K562 (cell line): ENCODE data around the gene SMYD2. TPM values are rescaled to one million over a fixed set of nuclear protein-coding genes. Genes with fewer than 3 reads are reported as not detected.
A peak's percentile ranks its signal among the peaks of the same experiment; 100 is the strongest.

ENCODE experiments used
- CC2D1A ChIP-seq: fragments of 450-650 bp; IDR thresholded peaks from 2 replicates; pipeline ENCODE4 v1.6.1; 2017; ENCODE audit warnings: mild to moderate bottlenecking
- DACH1 ChIP-seq: fragments of 450-650 bp; IDR thresholded peaks from 2 replicates; pipeline ENCODE4 v1.6.1; 2018; ENCODE audit not compliant: partially characterized antibody
- FOS ChIP-seq: IDR thresholded peaks from 3 replicates; pipeline ENCODE4 v1.6.1; 2011; ENCODE audit not compliant: insufficient read length; ENCODE audit errors: extremely low read depth
- GATA2 ChIP-seq: sonication (generic); formaldehyde crosslinking; IDR thresholded peaks from 2 replicates; pipeline ENCODE4 v1.4.0; 2020; ENCODE audit warnings: mild to moderate bottlenecking, missing genetic modification reagents
- HBP1 ChIP-seq: fragments of 450-650 bp; formaldehyde crosslinking; IDR thresholded peaks from 2 replicates; pipeline ENCODE4 v1.4.0; 2022; ENCODE audit warnings: missing genetic modification characterization
- KDM4B ChIP-seq, 2 experiments: fragments of 450-650 bp in 1 of 2; sonication (generic) in 1 of 2; IDR thresholded peaks; 2 replicates each; pipeline ENCODE4 v1.6.1; 2016 to 2017; ENCODE audit warnings: borderline replicate concordance in 2 of 2, antibody characterized with exemption in 1 of 2, low read depth in 1 of 2, mild to moderate bottlenecking in 1 of 2
- NFE2 ChIP-seq: IDR thresholded peaks from 2 replicates; pipeline ENCODE4 v1.6.1; 2014; ENCODE audit warnings: antibody characterized with exemption, low read depth
- NFRKB ChIP-seq: fragments of 450-650 bp; IDR thresholded peaks from 2 replicates; pipeline ENCODE4 v1.6.1; 2016; ENCODE audit warnings: low read depth
- NR2C2 ChIP-seq, 2 experiments: fragments of 200-800 bp in 1 of 2; sonication (Bioruptor generic) in 1 of 2; sonication (generic) in 1 of 2; formaldehyde crosslinking in 1 of 2; IDR thresholded peaks; 2 replicates each; pipeline versions ENCODE4 v1.6.1 to v1.8.0; 2016 to 2022; ENCODE audit warnings: mild to moderate bottlenecking in 1 of 2, missing compliant biosample characterization in 1 of 2, missing genetic modification characterization in 1 of 2, missing genetic modification reagents in 1 of 2
- PTRF ChIP-seq: fragments of 450-650 bp; IDR thresholded peaks from 2 replicates; pipeline ENCODE4 v1.6.1; 2016; ENCODE audit warnings: mild to moderate bottlenecking, missing genetic modification characterization, missing compliant biosample characterization
- RBBP5 ChIP-seq: fragments of 200-600 bp; sonication (generic); IDR thresholded peaks from 2 replicates; pipeline ENCODE4 v1.6.1; 2012; ENCODE audit warnings: borderline replicate concordance, mild to moderate bottlenecking, low read length, control low read depth, inconsistent platforms; ENCODE audit not compliant: insufficient read depth, poor library complexity, severe bottlenecking
- RUNX1 ChIP-seq: sonication (generic); IDR thresholded peaks from 2 replicates; pipeline ENCODE4 v1.6.1; 2016; ENCODE audit warnings: antibody characterized with exemption, low read depth
- YBX1 ChIP-seq: fragments of 450-650 bp; IDR thresholded peaks from 2 replicates; pipeline ENCODE4 v1.7.1; 2016; ENCODE audit warnings: mild to moderate bottlenecking
- ZBTB2 ChIP-seq: fragments of 450-650 bp; IDR thresholded peaks from 2 replicates; pipeline ENCODE4 v1.6.1; 2016; ENCODE audit warnings: antibody characterized with exemption
- ZFP1 ChIP-seq: fragments of 450-650 bp; formaldehyde crosslinking; IDR thresholded peaks from 2 replicates; pipeline ENCODE4 v1.4.0; 2020; ENCODE audit warnings: mild to moderate bottlenecking, mixed read lengths
- ZNF184 ChIP-seq: sonication (generic); formaldehyde crosslinking; IDR thresholded peaks from 2 replicates; pipeline ENCODE4 v1.5.0; 2020; ENCODE audit warnings: missing genetic modification reagents
- ZNF253 ChIP-seq: fragments of 250-450 bp; sonication (Bioruptor Pico); conservative IDR thresholded peaks from 2 replicates; pipeline ENCODE4 v1.6.1; 2021; ENCODE audit warnings: mild to moderate bottlenecking
- ZNF561 ChIP-seq: fragments of 450-650 bp; formaldehyde crosslinking; conservative IDR thresholded peaks from 2 replicates; pipeline ENCODE4 v1.4.0; 2020; ENCODE audit warnings: mild to moderate bottlenecking, moderate library complexity
- ZSCAN32 ChIP-seq: fragments of 450-650 bp; formaldehyde crosslinking; IDR thresholded peaks from 2 replicates; pipeline ENCODE4 v1.4.0; 2020; ENCODE audit warnings: mild to moderate bottlenecking, moderate library complexity
- polyA plus RNA-seq, 8 experiments: library from polyadenylated mRNA; depleted of rRNA in 4 of 8; stranded (reverse) in 5 of 8; unstranded in 3 of 8; fragments of >200 nt; fragmentation: Nextera tagmentation in 2 of 8; fragmentation: Illumina TruSeq in 1 of 8; extraction: Ambion mirVana in 2 of 8; extraction: Trizol in 1 of 8; gene quantifications; 2 replicates each; pipeline versions ENCODE4 v1.2.1 to v1.2.3, GENCODE V29; 2011 to 2014; ENCODE audit warnings: inconsistent platforms in 1 of 8, missing spikeins in 1 of 8
- total RNA-seq, 7 experiments: library from RNA; depleted of rRNA in 6 of 7; stranded (reverse); fragments of >200 nt in 6 of 7; fragmentation: Illumina TruSeq in 2 of 7; extraction: Trizol in 2 of 7; gene quantifications; 2 replicates each; pipeline versions ENCODE4 v1.2.1 to v1.2.3, GENCODE V29; 2011 to 2021; ENCODE audit warnings: low replicate concordance in 1 of 7

SMYD2 gene
- total and polyA plus RNA-seq, 9 of the 15 experiments (the other 6 are each of a cell fraction or from before 2014, with no cell fraction given): 13.8 to 81.3 (median 39.9) TPM

GRCh38 chr1:214281021-214281719 lies at the start of gene SMYD2 (continued):
- TF ChIP-seq RBBP5 (peak; percentile 79), DACH1 (no peak), NFRKB (no peak), ZBTB2 (no peak), CC2D1A (no peak), NR2C2 (CRISPR knock-in tag; IDR thresholded peaks at IDR 0.05) (no peak), NR2C2 (tag; IDR thresholded peaks at IDR 0.05) (no peak; the same call in 1 of the 2 replicates), RUNX1 (no peak), YBX1 (no peak), KDM4B (IDR thresholded peaks at IDR 0.05; ENCODE audit: borderline replicate concordance in 2 of 2, low read depth in 1 of 2) (peak in 1 of 2 experiments; percentile 62; a peak in 2 of 4 replicates), GATA2 (no peak), ZNF561 (CRISPR knock-in tag) (no peak), PTRF (tag) (no peak), HBP1 (CRISPR knock-in tag) (no peak), ZFP1 (no peak), FOS (no peak), ZNF184 (CRISPR knock-in tag) (no peak), NFE2 (no peak), ZSCAN32 (no peak), ZNF253 (no peak)
